Measurements from ENCODE around the gene ADAMTSL1.

DNA sequence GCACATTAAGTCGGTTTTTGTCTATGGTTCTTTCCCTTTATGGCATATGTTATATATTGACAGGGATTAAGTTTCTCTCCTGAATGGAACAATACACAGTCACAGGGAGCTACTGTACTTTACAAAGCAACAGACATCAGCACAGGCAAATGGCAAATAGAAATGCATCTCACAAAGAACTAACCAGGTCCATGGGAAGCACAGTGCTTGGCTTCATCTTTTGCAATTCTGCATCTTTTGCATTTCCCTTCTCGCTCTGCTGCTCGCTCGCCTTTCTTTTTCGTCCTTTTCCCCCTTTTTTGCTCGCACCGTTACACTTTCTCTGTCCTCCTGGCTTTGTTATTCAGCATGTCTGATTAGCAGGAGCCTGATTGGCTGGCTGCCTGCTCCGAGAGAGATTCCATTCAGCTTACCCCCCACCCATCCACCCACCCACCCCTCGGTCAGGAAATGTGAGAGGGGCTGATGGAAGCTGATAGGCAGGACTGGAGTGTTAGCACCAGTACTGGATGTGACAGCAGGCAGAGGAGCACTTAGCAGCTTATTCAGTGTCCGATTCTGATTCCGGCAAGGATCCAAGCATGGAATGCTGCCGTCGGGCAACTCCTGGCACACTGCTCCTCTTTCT, at the start of gene ADAMTSL1:
- TF ChIP-seq CTCF (IDR thresholded peaks at IDR 0.05; ENCODE audit: low read depth, low read length, missing input control): no peak
- TF ChIP-seq YY1 (IDR thresholded peaks at IDR 0.05): no peak
- TF ChIP-seq, protein P1, sequence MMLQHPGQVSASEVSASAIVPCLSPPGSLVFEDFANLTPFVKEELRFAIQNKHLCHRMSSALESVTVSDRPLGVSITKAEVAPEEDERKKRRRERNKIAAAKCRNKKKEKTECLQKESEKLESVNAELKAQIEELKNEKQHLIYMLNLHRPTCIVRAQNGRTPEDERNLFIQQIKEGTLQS (IDR thresholded peaks at IDR 0.05): no peak
- no peak for TF ChIP-seq TAF1 (conservative IDR thresholded peaks at IDR 0.05)
- TF ChIP-seq, protein P2, sequence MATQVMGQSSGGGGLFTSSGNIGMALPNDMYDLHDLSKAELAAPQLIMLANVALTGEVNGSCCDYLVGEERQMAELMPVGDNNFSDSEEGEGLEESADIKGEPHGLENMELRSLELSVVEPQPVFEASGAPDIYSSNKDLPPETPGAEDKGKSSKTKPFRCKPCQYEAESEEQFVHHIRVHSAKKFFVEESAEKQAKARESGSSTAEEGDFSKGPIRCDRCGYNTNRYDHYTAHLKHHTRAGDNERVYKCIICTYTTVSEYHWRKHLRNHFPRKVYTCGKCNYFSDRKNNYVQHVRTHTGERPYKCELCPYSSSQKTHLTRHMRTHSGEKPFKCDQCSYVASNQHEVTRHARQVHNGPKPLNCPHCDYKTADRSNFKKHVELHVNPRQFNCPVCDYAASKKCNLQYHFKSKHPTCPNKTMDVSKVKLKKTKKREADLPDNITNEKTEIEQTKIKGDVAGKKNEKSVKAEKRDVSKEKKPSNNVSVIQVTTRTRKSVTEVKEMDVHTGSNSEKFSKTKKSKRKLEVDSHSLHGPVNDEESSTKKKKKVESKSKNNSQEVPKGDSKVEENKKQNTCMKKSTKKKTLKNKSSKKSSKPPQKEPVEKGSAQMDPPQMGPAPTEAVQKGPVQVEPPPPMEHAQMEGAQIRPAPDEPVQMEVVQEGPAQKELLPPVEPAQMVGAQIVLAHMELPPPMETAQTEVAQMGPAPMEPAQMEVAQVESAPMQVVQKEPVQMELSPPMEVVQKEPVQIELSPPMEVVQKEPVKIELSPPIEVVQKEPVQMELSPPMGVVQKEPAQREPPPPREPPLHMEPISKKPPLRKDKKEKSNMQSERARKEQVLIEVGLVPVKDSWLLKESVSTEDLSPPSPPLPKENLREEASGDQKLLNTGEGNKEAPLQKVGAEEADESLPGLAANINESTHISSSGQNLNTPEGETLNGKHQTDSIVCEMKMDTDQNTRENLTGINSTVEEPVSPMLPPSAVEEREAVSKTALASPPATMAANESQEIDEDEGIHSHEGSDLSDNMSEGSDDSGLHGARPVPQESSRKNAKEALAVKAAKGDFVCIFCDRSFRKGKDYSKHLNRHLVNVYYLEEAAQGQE (IDR thresholded peaks at IDR 0.05): no peak
- TF ChIP-seq MAX (IDR thresholded peaks at IDR 0.05): no peak
